ENCODE measurements around the gene STX16. TPM values are rescaled to one million over a fixed set of nuclear protein-coding genes. Genes with fewer than 3 reads are reported as not detected.
A peak's percentile ranks its signal among the peaks of the same experiment; 100 is the strongest.

Gene STX16
- polyA plus RNA-seq, 4 donors: 17.3 to 73.4 (median 34.9) TPM

DNA sequence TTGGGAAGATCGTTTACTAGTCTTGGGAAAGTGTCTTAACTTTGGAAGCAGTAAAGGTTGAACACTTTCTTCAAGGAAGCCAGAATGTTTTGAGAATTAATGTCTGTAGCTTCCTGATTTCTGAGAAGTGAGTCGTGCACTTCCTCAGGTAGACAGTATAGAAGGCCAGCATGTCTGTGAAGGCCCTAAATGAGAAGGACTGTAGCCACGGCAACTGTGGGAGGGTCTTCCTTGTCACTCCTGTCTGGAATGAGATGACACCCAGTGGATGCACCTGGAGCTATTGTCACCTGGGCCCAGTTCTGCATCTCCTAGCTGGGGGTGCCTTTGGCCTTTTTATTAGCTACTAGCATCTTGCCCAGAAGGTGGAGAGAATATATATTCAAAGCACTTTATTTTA lies 8.8 kb downstream of the STX16 start:
- Histone ChIP-seq H3K27ac (ENCODE audit: low read depth in 1 of 3, low read length in 2 of 3) (peak overlapping the region in 1 of 3 donors; percentile 51), H3K9me3 (ENCODE audit: control insufficient read depth in 2 of 2, insufficient read depth in 1 of 2, low read depth in 1 of 2, low read length in 1 of 2) (no peaks in the 10 kb centered on the region), H3K27me3 (ENCODE audit: control insufficient read depth in 3 of 3, insufficient read depth in 3 of 3, low read length in 3 of 3) (no peaks in the 10 kb centered on the region), H3K36me3 (ENCODE audit: control insufficient read depth in 3 of 3, insufficient read depth in 2 of 3, low read depth in 1 of 3, low read length in 3 of 3) (peaks cover 0 to 18% (median 0%) of the 10 kb centered on the region in 3 donors), H3K4me3 (ENCODE audit: low read depth in 1 of 3, low read length in 3 of 3) (no peak overlapping the region), H3K4me1 (ENCODE audit: control insufficient read depth in 3 of 3, insufficient read depth in 2 of 3, low read depth in 1 of 3, low read length in 2 of 3) (peaks cover 0 to 4% (median 0%) of the 10 kb centered on the region in 3 donors)
- peak in 1 of 2 donors; percentile 28 for DNase-seq
- FAIRE-seq: no peak
- whole genome bisulfite sequencing, 3 donors: 44 to 66% (median 54%) methylated on average over 3 of the region's 3 CpGs

DNA sequence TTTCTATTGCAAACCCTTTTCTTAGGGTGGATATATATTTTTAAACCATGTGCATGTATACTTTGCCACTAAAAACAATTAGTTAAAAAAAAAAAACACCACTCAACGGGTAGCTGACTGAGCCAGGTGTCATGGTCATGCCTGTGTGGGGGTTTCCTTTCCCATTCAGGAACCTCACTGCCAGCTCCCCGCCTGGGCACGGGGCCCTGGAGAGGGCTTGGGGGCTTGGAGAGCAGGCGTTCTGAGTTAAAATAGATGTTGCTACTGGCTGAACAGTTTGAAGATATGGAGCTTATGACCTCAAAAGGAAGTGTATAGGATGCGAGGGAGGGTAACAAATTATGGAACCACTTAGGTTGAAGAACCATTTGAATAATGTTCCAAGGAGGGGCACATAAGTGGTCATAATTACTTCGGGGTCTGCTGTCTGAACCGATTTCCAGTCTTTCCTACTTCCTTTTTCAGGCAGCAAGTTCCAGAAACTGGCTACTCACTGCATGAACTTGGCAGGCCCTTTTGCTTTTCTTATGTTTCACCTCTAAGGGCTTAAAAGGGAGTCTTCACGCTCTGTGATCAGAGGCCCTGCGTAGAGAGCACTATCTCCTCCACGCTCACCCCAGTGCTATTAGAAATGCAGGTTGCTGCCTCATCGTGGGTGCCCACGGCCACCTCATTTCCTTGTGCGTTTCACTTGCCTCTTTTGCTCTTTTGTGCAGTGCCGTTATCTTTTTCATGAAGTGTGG lies 9.9 kb downstream of the STX16 start:
- no peak overlapping the region for H3K4me3 ChIP-seq (ENCODE audit: low read depth in 1 of 3, low read length in 3 of 3)
- no peak for FAIRE-seq
- H3K27ac ChIP-seq (ENCODE audit: low read depth in 1 of 3, low read length in 2 of 3): peak overlapping the region in 2 of 3 donors; percentile 21 to 75
- H3K4me1 ChIP-seq (ENCODE audit: control insufficient read depth in 3 of 3, insufficient read depth in 2 of 3, low read depth in 1 of 3, low read length in 2 of 3): peaks cover 0 to 4% (median 0%) of the 10 kb centered on the region in 3 donors
- H3K9me3 ChIP-seq (ENCODE audit: control insufficient read depth in 2 of 2, insufficient read depth in 1 of 2, low read depth in 1 of 2, low read length in 1 of 2): no peaks in the 10 kb centered on the region
- 67 to 79% (median 78%) methylated on average over 14 of the region's 14 CpGs for WGBS, 3 donors
- peaks cover 0 to 27% (median 0%) of the 10 kb centered on the region in 3 donors for H3K36me3 ChIP-seq (ENCODE audit: control insufficient read depth in 3 of 3, insufficient read depth in 2 of 3, low read depth in 1 of 3, low read length in 3 of 3)
- no peaks in the 10 kb centered on the region for H3K27me3 ChIP-seq (ENCODE audit: control insufficient read depth in 3 of 3, insufficient read depth in 3 of 3, low read length in 3 of 3)
- no peak for DNase-seq

DNA sequence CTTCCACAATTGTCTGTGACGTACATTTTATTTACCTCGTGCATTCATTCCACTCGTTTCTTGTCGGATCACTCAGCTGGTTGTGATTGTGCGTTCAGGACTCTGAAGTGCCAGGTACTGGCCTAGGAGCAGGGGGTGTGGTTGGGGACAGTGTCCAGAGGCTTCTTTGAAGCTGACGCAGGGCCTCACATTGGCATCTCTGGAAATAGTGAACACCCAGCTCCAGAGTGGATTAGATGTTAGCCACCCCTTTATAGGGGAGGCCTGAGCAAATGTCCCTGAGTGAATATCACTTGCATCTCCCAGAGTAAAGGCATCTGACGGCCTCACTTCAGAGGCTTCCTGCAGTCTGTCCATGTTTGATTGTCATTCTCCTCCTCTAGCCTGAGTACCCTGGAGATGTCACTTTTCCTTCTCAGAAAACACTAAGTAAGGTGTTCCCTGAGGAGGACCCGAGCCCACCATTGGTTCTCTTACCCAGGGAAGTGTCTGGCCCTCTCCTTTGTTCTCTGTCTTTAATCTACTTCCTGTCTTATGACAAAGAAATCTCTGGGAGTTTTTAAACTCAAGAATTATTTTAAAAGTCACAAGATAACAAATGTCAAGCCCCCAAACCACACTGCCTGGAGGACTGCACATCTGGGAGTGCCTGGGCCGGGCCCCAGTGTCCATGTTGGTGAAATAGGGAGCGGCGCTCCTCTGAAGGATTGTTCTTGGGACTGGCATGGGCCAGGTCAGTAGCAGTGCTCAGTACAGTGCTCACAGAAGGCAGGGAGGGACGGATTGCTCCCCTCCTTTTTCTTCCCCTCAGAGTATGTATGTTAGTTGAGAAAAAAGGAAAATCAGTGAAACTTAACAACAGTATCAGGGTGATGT lies 10.8 kb downstream of the STX16 start:
- Histone ChIP-seq H3K27ac (ENCODE audit: low read depth in 1 of 3, low read length in 2 of 3) (peak overlapping the region in 1 of 3 donors; percentile 75), H3K9me3 (ENCODE audit: control insufficient read depth in 2 of 2, insufficient read depth in 1 of 2, low read depth in 1 of 2, low read length in 1 of 2) (no peaks in the 10 kb centered on the region), H3K27me3 (ENCODE audit: control insufficient read depth in 3 of 3, insufficient read depth in 3 of 3, low read length in 3 of 3) (no peaks in the 10 kb centered on the region), H3K4me1 (ENCODE audit: control insufficient read depth in 3 of 3, insufficient read depth in 2 of 3, low read depth in 1 of 3, low read length in 2 of 3) (peaks cover 0 to under 1% (median 0%) of the 10 kb centered on the region in 3 donors), H3K36me3 (ENCODE audit: control insufficient read depth in 3 of 3, insufficient read depth in 2 of 3, low read depth in 1 of 3, low read length in 3 of 3) (peaks cover 0 to 27% (median 0%) of the 10 kb centered on the region in 3 donors), H3K4me3 (ENCODE audit: low read depth in 1 of 3, low read length in 3 of 3) (no peak overlapping the region)
- DNase-seq: no peak
- no peak for FAIRE-seq
- WGBS, 3 donors: 78 to 84% (median 81%) methylated on average over 12 of the region's 12 CpGs

DNA sequence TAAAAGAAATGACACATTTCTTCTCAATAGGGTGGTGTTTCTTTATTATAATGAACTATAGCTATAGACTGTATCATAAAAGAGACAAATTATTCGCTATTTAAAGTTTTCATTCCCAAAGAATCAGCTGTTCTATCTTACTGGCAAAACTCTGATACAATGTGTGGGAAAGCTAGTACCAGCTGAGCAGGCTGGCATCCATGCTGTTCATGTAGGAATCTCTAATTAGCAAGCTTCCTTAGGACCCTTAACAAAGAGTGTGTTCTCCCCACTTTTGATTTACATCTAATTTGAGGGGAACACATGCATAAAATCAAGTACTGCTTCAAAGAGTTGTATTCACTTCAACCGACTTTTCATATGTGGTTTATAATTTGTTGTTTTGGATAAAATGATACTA lies 13.2 kb downstream of the STX16 start:
- H3K4me3 ChIP-seq (ENCODE audit: low read depth in 1 of 3, low read length in 3 of 3): no peak overlapping the region
- 91 to 98% (median 93%) methylated on average over 2 of the region's 2 CpGs for WGBS, 3 donors
- no peaks in the 10 kb centered on the region for H3K4me1 ChIP-seq (ENCODE audit: control insufficient read depth in 3 of 3, insufficient read depth in 2 of 3, low read depth in 1 of 3, low read length in 2 of 3)
- DNase-seq (no peak), FAIRE-seq (no peak)
- no peaks in the 10 kb centered on the region for H3K9me3 ChIP-seq (ENCODE audit: control insufficient read depth in 2 of 2, insufficient read depth in 1 of 2, low read depth in 1 of 2, low read length in 1 of 2)
- no peaks in the 10 kb centered on the region for H3K27me3 ChIP-seq (ENCODE audit: control insufficient read depth in 3 of 3, insufficient read depth in 3 of 3, low read length in 3 of 3)
- H3K27ac ChIP-seq (ENCODE audit: low read depth in 1 of 3, low read length in 2 of 3): no peak overlapping the region
- H3K36me3 ChIP-seq (ENCODE audit: control insufficient read depth in 3 of 3, insufficient read depth in 2 of 3, low read depth in 1 of 3, low read length in 3 of 3): peaks cover 4 to 38% (median 7%) of the 10 kb centered on the region in 3 donors

DNA sequence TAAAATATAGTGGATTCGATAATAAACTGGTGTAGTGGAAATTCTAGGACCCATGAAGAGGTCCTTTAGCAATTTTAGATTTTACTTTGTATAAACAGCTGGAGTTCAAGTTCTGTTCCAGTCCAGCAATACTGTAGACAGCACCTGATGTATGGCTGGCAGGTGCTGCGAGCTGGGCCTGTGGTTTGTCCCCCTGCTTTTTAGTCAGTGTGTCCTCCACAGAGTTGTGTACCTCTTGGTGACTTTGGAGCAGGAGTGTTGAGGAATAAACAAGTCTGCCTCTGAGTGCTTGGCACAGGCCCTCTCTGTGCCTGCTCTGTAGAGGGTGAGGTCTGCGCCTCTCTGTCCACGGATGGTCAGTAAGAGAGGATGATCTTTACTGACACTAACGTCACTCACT lies 13.8 kb downstream of the STX16 start:
- FAIRE-seq (no peak), DNase-seq (no peak)
- Histone ChIP-seq H3K27me3 (ENCODE audit: control insufficient read depth in 3 of 3, insufficient read depth in 3 of 3, low read length in 3 of 3) (no peaks in the 10 kb centered on the region), H3K4me3 (ENCODE audit: low read depth in 1 of 3, low read length in 3 of 3) (no peak overlapping the region), H3K9me3 (ENCODE audit: control insufficient read depth in 2 of 2, insufficient read depth in 1 of 2, low read depth in 1 of 2, low read length in 1 of 2) (no peaks in the 10 kb centered on the region), H3K27ac (ENCODE audit: low read depth in 1 of 3, low read length in 2 of 3) (no peak overlapping the region), H3K4me1 (ENCODE audit: control insufficient read depth in 3 of 3, insufficient read depth in 2 of 3, low read depth in 1 of 3, low read length in 2 of 3) (no peaks in the 10 kb centered on the region), H3K36me3 (ENCODE audit: control insufficient read depth in 3 of 3, insufficient read depth in 2 of 3, low read depth in 1 of 3, low read length in 3 of 3) (peaks cover 7 to 41% (median 9%) of the 10 kb centered on the region in 3 donors)
- WGBS, 3 donors: 80 to 93% (median 92%) methylated on average over 5 of the region's 5 CpGs

DNA sequence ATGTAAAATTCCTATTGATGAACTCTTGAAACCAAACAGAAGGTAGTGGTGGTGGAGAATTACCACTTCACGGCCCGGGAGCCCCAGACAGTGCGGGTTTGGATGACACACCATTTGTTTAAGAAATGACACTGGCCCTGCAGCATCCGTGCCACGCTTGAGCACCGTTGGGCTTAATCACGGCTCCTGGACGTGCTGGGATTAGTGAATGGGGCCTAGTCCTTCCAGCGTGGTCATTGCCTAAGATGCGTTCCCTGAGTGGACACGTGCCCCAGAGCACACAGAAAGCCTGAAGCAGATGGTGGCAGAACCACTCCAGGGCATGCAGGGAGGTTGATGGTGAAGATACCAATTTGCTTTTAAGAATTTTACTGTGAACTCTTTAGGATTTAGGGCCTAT lies 14.5 kb downstream of the STX16 start:
- DNase-seq (no peak), FAIRE-seq (no peak)
- H3K9me3 ChIP-seq (ENCODE audit: control insufficient read depth in 2 of 2, insufficient read depth in 1 of 2, low read depth in 1 of 2, low read length in 1 of 2): no peaks in the 10 kb centered on the region
- WGBS, 3 donors: 84 to 90% (median 85%) methylated on average over 11 of the region's 11 CpGs
- no peaks in the 10 kb centered on the region for H3K27me3 ChIP-seq (ENCODE audit: control insufficient read depth in 3 of 3, insufficient read depth in 3 of 3, low read length in 3 of 3)
- H3K4me3 ChIP-seq (ENCODE audit: low read depth in 1 of 3, low read length in 3 of 3): no peak overlapping the region
- no peaks in the 10 kb centered on the region for H3K4me1 ChIP-seq (ENCODE audit: control insufficient read depth in 3 of 3, insufficient read depth in 2 of 3, low read depth in 1 of 3, low read length in 2 of 3)
- H3K27ac ChIP-seq (ENCODE audit: low read depth in 1 of 3, low read length in 2 of 3): no peak overlapping the region
- peaks cover 9 to 43% (median 9%) of the 10 kb centered on the region in 3 donors for H3K36me3 ChIP-seq (ENCODE audit: control insufficient read depth in 3 of 3, insufficient read depth in 2 of 3, low read depth in 1 of 3, low read length in 3 of 3)

DNA sequence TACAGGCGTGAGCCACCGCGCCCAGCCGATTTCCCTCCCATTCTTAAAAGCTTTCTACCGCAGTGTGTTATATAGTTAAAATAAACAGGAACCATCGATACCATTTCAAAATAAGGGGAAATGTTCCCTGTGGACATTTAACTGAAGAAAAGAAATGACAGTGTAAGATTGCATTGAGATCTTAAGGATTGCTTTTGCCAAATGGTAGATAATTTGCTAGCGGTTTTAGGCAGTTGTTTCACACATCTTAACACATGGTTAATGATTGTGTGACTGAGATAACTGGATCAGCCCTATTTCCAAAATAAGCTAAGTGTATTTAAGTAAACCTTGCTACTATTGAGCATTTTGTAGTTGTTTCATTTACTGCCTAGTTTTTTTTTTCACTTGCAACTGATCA lies 15.6 kb downstream of the STX16 start:
- no peaks in the 10 kb centered on the region for H3K27me3 ChIP-seq (ENCODE audit: control insufficient read depth in 3 of 3, insufficient read depth in 3 of 3, low read length in 3 of 3)
- no peaks in the 10 kb centered on the region for H3K4me1 ChIP-seq (ENCODE audit: control insufficient read depth in 3 of 3, insufficient read depth in 2 of 3, low read depth in 1 of 3, low read length in 2 of 3)
- H3K27ac ChIP-seq (ENCODE audit: low read depth in 1 of 3, low read length in 2 of 3): no peak overlapping the region
- FAIRE-seq (no peak), DNase-seq (no peak)
- 85 to 90% (median 90%) methylated on average over 7 of the region's 7 CpGs for WGBS, 3 donors
- peaks cover 9 to 40% (median 10%) of the 10 kb centered on the region in 3 donors for H3K36me3 ChIP-seq (ENCODE audit: control insufficient read depth in 3 of 3, insufficient read depth in 2 of 3, low read depth in 1 of 3, low read length in 3 of 3)
- no peak overlapping the region for H3K4me3 ChIP-seq (ENCODE audit: low read depth in 1 of 3, low read length in 3 of 3)
- no peaks in the 10 kb centered on the region for H3K9me3 ChIP-seq (ENCODE audit: control insufficient read depth in 2 of 2, insufficient read depth in 1 of 2, low read depth in 1 of 2, low read length in 1 of 2)

DNA sequence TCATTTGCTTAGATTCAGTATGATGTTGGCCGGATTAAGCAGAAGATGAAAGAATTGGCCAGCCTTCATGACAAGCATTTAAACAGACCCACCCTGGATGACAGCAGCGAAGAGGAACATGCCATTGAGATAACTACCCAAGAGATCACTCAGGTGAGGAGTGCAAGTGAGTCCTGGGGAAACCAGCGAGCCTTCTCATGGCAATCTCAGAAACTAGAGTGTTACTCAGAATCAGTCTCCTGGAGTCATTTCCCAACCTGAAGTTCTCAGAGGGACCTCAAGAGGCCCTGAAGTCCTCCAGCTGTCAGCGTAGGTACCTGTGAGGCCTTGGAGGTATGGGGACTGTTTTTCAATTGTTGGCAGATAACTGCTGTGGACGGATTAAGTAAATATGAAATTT lies 16.9 kb downstream of the STX16 start:
- Histone ChIP-seq H3K4me1 (ENCODE audit: control insufficient read depth in 3 of 3, insufficient read depth in 2 of 3, low read depth in 1 of 3, low read length in 2 of 3) (no peaks in the 10 kb centered on the region), H3K9me3 (ENCODE audit: control insufficient read depth in 2 of 2, insufficient read depth in 1 of 2, low read depth in 1 of 2, low read length in 1 of 2) (no peaks in the 10 kb centered on the region), H3K27me3 (ENCODE audit: control insufficient read depth in 3 of 3, insufficient read depth in 3 of 3, low read length in 3 of 3) (no peaks in the 10 kb centered on the region), H3K4me3 (ENCODE audit: low read depth in 1 of 3, low read length in 3 of 3) (no peak overlapping the region), H3K27ac (ENCODE audit: low read depth in 1 of 3, low read length in 2 of 3) (no peak overlapping the region), H3K36me3 (ENCODE audit: control insufficient read depth in 3 of 3, insufficient read depth in 2 of 3, low read depth in 1 of 3, low read length in 3 of 3) (peaks cover 9 to 37% (median 10%) of the 10 kb centered on the region in 3 donors)
- FAIRE-seq (no peak), DNase-seq (no peak)
- 91 to 93% (median 92%) methylated on average over 5 of the region's 5 CpGs for WGBS, 3 donors
